HG02885 (cell line): Measurements from ENCODE around the gene EIF4EBP3.
"Not testable (repeated sequence)": the region's sequence is repeated elsewhere in the genome, so short reads cannot be mapped to it uniquely, and the experiment has no call there.

Experiments
- ATAC-seq: cut with Tn5 transposase; IDR thresholded peaks from one replicate; pipeline ENCODE4 v1.9.1; 2021; ENCODE audit warnings: mild to moderate bottlenecking; ENCODE audit not compliant: unreplicated experiment, poor library complexity

EIF4EBP3 gene

GRCh38 chr5:140573683-140574082 lies 26.2 kb downstream of the EIF4EBP3 start:
- no peak for ATAC-seq

DNA sequence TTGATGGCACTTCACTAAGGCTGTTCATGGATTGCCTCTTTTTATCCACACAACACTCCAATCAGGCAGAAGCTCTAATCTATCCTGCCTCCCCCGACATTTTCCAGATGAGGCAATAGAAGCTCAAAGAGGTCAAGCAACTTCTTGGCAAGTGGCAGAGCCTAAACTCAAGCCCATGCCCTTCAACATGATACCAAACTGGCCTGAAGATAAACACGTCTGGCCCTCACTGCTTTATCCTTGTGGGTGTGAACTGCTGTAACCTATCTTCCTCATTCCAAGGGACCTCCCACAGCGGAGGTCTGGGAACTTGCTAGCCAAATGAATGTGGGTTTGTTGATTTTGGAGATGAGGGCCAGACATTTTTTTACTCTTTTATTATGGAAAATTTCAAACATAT lies 26.7 kb downstream of the EIF4EBP3 start:
- no peak for ATAC-seq

GRCh38 chr5:140575309-140575708 lies 27.8 kb downstream of the EIF4EBP3 start:
- ATAC-seq, result no peak

DNA sequence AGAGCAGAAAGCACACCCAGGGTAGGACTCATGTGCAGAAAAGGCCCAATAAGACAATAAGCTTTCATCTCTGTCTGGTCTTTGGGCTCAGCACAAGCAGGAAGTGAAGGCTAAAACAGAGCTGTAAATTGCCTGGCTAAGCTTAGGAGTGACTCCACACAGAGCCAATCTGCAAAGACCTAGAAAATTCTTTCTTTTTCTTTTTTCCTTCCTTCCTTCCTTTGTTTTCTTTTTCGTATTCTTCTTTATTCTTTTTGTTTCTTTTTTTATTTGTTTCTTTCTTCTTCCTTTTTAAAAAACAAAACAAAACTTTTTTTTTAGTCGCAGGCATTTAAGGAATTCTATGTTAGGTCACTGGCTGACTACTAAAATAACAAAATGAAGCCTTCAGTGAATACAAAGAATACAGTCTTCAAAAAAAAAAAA lies 29.3 kb downstream of the EIF4EBP3 start:
- no peak for ATAC-seq

DNA sequence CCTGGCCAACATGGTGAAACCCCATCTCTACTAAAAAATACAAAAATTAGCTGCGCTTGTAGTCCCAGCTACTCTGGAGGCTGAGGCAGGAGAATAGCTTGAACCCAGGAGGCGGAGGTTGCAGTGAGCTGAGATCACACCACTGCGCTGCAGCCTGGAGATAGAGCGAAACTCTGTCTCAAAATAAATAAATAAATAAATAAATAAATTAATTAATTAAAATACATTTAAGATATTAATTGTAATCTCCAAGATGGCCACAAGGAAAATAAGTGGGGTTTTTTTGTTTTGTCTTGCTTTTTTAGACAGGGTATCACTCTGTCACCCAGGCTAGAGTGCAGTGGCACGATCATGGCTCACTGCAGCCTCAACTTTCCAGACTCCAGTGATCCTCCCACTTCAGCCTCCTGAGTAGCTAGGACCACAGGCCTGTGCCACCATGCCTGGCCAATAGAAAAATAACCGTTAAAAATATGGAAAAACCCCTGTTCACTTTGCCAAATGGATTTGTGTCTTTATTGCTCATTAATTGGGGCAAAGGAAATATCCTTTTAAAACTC lies 31.8 kb downstream of the EIF4EBP3 start:
- not testable (repeated sequence) for ATAC-seq

DNA sequence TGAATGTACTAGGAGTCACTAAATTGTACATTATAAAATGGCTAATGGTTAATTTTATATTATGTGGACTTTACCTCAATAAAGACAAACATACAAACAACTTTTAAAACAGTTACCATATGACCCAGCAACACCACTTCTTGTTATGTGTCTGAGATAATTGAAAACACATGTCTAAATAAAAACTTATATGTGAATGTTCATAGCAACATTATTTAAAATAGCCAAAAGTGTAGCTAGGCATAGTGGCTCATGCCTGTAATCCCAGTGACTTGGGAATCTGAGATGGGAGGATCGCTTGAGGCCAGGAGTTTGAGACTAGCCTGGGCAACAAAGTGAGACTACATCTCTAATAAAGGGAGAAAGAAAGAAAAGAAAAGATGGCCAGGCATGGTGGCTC lies 40.0 kb downstream of the EIF4EBP3 start:
- no peak for ATAC-seq

GRCh38 chr5:140588311-140589070 lies 41.0 kb downstream of the EIF4EBP3 start:
- ATAC-seq, result no peak

DNA sequence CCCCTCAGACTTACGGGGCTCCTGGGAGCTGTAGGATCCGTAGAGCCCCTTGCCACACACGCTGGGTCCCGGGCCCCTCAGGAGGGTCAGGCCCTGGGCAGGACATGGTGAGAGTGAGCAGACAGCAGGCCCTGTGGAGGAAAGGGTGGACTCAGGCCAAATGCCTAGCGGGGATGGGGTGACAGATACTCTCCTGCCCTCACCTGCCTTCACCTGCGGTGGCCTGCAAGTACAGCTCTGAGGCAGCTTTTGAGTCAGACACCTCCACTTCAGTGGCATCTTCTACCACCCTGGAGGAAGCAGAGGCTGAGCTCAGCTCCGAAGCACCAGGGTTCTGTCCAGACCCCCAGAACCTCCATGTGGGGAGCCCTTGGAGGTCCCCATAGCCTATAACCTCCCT lies 43.4 kb downstream of the EIF4EBP3 start:
- no peak for ATAC-seq

- no peak for ATAC-seq
These were observed 44.4 kb downstream of the EIF4EBP3 start for GRCh38 chr5:140591747-140592372.

DNA sequence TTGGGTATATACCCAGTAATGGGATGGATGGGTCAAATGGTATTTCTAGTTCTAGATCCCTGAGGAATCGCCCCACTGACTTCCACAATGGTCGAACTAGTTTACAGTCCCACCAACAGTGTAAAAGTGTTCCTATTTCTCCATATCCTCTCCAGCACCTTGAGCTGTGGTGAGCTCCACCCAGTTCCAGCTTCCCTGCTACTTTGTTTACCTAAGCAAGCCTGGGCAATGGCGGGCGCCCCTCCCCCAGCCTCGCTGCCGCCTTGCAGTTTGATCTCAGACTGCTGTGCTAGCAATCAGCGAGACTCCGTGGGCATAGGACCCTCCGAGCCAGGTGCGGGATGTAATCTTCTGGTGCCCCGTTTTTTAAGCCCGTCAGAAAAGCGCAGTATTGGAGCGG lies 45.6 kb downstream of the EIF4EBP3 start:
- not testable (repeated sequence) for ATAC-seq

DNA sequence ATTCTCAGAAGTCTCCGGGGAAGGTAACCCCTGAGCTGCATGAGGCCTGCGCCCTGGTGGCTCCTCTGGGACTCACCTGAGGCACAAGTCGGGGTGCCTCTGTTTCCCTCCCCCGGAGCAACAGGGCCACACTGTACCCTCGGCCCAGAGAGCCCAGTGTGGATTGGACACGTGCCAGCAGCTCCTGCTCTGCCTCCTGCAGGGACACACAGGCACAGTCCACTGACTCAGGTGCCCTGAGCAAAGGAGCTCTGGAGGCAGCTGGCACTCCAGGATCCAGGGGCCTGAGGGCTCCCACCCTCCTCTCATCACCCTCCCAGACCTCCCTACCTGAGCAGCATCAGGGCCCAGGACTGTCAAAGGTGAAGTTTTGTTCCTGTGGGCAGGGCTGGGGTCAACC lies 46.7 kb downstream of the EIF4EBP3 start:
- no peak for ATAC-seq

DNA sequence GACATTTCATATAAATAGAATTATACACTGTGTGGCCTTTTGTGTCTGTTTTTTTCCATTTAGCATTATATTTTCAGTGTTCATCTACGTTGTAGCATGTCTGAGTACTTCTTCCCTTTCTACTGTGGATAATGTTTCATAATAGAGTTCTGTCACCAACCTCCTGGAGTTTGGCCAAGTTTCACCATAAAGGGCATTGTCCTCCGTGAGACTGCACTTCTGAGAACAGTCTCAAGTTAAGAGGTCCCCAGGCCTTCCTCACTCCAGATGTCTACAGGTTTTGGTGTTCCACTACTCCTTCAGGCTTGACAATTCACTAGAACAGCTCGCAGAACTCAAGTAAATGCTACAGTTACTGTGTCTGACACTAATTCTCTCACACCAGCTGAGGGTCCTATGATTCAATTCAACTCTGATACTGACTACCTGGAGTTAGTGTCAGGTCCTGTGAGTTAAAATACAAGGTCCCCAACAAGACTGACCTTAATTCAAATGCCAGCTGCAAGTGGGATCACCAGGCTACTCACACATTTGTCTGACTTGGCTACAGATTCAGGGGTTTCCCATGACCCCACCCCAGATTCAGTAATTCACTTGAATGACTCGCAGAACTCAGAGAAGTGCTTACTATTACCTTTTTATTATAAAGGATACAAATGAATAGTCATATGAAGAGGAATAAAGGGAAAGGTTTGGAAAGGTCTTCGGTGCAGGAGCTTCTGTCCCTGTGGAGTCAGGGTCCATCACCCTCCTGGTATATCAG lies 48.3 kb downstream of the EIF4EBP3 start:
- no peak for ATAC-seq

DNA sequence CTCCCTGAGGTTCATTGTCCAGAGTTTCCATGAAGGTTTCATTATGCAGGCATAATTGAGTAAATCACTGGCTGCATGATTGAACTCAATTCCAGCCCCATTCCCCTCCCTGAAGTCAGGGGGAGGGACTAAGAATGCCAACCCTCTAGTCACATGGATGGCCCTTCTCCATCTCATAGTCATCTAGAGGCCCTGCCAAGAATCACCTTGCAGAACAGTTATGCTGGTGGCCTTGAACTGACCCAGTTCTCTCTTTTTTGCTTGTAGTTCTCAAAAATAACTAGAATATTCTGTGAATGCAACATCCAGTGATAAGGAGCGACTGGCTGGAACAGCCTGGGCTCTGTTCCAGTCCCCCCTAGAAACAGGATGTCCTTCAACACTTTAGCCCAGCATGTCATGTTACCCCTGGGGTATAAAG lies 48.9 kb downstream of the EIF4EBP3 start:
- ATAC-seq, result no peak

GRCh38 chr5:140598836-140599235 lies 51.4 kb downstream of the EIF4EBP3 start:
- no peak for ATAC-seq
